GM18505 (cell line): ENCODE data around the gene NEK6.
A peak's percentile ranks its signal among the peaks of the same experiment; 100 is the strongest.

Source experiments
- ATAC-seq: cut with Tn5 transposase; IDR thresholded peaks from one replicate; pipeline ENCODE4 v1.9.1; 2021; ENCODE audit not compliant: unreplicated experiment
- POLR2A ChIP-seq: IDR thresholded peaks from 4 replicates; pipeline ENCODE4 v1.6.1; 2011; ENCODE audit warnings: borderline replicate concordance; ENCODE audit not compliant: insufficient read depth, insufficient read length; ENCODE audit errors: extremely low read depth

Gene NEK6

DNA sequence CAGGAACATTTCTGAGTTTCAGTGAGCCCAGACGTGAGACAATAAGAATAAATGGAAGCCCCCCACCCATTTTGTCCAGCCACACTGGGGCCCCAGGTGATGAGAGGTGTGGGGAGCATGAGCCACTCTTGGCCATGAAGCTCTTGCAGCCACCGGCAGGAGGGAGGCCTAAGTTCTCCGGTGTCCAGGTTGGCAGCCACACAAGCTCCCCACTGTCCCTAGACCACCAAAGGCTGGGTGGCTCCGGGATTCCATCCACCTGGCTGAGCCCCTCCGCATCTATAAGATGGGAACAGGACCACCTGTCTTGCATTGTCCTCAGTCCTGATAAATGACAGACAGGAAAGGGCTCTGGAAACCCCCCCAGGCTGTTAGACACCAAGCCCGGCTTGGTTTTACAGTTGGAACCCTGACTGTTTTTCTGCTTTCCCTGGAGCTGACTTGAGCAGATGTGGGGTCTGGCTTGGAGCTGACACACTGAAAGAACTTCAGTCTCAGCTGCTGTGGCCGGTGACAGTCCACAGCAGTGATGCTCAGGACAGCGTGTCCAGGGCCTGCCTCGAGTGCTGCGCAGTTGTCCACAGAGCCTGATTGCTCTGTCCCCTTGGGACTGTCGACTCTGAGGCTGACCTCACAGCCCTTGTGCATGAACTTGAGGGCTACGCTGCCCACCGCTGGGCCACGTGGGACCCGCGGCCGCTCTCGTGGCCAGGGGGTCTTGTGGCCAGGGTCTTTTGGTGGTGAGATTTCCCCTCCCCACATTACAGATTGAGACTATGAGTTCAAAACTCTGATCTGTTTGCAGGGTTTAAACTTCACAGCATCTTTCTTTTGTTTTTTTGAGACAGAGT is 82.7 kb downstream of the NEK6 start:
- TF ChIP-seq POLR2A, result no peak
- no peak for ATAC-seq

- no peak for TF ChIP-seq POLR2A
- no peak for ATAC-seq
Measured at GRCh38 chr9:124341455-124342170, 83.9 kb downstream of the NEK6 start.

DNA sequence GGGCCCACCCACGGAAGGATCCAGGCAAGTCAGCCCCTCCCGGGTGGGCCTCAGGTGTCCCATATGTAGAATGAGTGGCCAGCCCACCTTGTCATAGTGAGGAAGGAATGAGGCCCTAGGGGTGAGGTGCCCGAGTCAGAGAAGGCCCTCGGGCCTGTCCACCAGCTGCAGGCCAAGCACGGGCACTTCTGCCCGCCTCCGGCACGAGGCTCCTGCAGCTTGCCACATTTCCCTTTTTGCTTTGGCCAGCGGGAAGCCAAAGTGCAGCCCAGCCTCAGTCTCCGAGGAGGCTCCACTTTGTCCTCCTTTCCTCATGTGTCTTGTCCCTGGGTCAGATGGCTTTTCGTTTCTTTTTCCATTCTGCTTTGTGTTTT is 84.6 kb downstream of the NEK6 start:
- ATAC-seq, result no peak
- no peak for TF ChIP-seq POLR2A

GRCh38 chr9:124342776-124343485 is 85.2 kb downstream of the NEK6 start:
- no peak for ATAC-seq
- TF ChIP-seq POLR2A, result peak; percentile 6

DNA sequence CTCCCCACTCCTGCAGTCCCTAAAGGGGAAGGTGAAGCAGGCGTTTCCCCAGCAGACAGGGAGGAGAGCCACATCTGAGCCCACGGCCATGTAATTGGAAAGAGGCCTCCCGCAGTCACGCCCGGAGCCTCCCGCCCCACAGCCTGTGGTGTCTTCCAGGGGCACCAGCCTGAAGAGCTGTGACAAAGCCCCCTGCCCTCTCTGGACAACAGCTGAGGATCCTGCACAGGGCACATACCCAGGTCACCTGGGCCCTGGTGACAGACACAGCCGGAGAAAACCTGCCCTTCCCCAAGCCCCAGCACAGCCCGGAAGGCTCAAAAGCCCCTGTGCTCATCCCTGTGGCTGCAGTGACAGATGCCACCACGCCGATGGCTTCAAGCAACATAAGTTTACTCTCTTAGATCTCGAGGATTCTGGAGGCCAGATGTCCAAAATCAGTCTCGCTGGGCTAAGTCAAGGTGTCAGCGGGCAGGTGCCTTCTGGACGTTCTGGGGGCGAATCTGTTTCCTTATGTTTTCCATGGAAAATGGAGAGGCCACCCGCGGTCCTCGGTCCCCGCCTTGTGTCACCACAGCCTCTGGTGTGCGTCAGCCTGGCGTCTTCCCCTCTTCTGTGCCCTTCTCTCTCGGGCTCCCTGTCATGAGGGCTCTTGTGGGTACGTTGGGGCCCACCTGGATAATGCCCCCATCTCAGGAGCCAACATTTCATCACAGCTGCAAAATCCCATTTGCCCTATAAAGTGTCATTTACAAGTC is 86.0 kb downstream of the NEK6 start:
- TF ChIP-seq POLR2A, result no peak
- no peak for ATAC-seq

DNA sequence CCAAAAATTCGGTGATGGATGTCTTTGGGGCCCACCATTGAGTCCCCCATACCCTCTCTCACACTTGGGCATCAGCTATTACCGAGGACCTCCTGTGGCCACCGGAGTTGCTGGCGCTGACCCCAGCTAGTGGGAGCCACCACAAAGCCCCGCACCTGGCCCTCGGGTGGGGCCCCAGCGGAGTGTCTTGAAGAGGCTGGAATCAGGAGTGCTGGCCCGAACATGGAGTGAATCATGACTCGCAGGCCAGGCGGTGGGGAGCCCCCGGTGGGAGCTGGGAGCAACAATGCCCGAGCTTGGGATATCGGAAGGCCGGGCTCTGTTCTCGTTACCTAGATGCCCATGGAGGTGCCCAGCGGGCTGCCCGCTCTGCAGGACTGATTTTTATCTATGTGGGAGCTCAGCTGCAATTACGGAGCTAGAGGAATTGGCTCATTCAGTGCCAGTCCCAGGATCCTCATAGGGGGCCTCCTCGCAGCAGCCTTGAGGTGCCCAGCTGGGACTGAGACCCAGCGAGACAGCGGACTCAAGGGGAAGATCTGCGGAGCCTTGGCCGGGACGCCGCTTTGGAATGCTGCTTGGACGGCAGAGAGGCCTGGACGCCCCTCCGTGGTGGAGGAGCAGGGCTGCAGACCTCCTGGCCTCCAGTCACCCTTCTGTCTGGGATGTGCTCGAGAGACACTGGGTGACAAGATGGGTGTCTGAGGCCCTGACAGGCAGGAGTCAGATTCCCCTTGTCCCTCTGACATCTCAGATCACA is 86.7 kb downstream of the NEK6 start:
- ATAC-seq, result no peak
- TF ChIP-seq POLR2A, result no peak

DNA sequence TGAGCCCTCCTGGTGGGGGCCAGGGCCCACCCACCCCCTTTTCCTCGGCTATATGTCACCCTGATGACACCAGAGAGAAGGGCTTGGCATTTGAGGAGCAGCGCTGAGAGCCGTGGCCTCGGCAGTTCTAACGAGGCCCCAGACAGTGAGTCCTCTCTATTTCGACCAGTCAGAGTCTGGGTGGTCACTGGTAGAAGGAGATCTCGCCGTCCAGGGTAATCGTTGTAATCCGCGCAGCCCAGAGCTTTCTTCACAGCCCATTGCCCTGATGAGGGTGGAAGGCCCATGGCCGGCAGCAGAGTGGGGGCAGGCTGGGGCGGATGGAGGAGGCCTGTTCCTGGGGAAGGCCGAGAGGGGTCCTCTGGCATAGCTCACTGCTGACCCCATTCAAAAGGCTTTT is 87.3 kb downstream of the NEK6 start:
- ATAC-seq, result no peak
- no peak for TF ChIP-seq POLR2A

DNA sequence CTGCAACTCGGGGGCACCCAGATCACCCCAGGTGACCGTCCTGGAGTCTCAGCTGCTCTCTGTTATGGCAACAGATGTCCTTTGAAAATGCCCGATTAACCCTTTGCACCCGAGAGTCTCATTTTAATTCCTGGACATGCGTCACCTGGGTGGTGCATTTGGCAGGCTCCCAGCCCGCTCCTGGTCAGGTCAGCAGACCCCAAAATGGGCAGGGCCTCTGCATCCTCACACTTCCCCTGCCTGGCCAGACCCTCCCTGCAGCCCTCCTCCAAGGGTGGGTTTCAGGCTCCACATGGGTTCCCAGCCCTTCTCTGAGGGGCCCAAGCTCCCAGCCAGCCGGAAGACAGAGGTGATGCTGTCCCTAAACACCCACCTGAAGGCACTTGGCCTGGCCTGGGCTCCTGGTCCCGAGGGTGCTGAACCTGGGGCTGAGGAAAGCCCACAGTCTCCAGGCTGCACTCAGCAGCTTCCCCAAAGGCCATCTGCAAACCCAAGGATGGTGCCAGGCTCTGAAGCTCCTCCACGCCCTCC is 88.1 kb downstream of the NEK6 start:
- ATAC-seq, result no peak
- TF ChIP-seq POLR2A, result peak; percentile 36

DNA sequence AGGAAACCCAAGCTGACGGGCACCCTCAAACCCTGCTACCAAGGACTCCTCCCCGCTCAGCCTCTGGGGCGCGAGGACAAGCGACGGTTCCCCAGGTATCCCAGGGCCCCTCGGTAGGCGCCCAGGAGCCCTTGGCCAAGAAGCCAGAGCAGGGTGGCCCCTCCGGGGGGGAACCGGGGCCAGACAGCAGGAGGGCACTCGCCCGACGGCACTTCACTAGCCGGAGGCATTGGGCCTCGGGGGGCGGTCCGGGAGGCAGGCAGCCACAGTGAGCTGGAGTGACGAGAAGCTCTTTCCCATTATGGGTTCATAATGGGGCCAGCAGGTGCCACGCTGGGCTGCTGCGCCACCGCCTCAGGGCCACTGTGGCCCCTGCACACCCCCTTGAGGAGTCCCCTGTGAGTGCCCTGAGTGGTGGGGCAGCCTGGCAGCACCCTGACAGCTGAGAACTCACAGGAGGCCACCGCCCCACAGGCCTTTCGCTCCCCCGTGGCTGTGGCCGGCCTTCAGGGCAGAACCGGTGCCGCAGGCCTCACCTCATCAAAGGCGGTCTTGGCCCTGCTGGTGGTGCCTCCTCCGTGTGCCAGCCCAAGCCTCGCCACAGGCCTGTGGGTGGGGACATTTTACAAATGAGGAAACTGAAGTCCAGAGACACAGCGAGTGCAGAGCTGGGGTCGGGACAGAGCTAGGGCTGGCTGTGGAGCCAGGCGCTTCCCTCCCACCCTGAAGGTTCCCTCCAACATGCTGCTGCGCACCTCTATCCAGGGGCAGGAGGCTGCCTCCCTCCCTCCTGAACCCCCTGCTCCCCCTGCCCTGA is 88.8 kb downstream of the NEK6 start:
- TF ChIP-seq POLR2A, result peak; percentile 9
- ATAC-seq, result no peak

DNA sequence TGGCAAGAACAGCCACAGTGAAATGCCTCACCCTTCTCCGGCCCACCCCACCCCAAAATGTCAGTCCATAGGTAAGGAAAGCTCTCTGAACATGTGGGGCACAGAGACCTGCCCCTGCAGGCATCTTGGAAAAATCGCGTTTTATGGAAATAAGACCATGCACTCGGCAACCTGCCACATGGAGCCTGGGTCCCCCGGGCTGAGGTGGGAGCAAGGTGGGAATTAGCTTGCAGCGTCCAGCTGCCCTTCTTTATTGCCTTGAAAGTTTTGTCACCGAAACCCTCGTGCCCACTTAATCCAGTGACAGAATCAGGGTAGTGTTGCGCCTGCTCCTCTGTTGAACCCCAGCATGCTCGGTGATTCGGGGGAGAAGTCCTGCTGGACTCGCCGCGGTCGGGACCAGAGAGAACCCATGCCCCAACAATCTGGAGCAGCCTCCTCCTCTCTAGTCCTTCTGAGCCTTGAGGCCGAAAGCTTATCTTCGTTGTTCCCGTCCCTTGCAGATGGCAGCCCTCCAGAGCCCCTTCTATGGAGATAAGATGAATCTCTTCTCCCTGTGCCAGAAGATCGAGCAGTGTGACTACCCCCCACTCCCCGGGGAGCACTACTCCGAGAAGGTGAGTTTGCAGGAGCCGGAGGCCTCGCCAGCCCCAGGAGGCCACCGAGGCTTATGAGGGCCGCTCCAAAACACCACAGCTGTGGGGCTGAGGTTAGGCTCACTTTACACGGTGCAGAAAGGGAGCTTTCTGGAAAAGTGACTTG is 89.6 kb downstream of the NEK6 start:
- ATAC-seq, result no peak
- TF ChIP-seq POLR2A, result no peak

- TF ChIP-seq POLR2A, result peak; percentile 28
- no peak for ATAC-seq
Measured at GRCh38 chr9:124347968-124348358, 90.2 kb downstream of the NEK6 start.
